NCI-H2227 (cell line): ENCODE data around the gene MSL3B.

Source experiments
- DNase-seq: peaks from one replicate; lab custom pipeline; 2025; ENCODE audit not compliant: unreplicated experiment; lab: John Stamatoyannopoulos, UW

Gene MSL3B

DNA sequence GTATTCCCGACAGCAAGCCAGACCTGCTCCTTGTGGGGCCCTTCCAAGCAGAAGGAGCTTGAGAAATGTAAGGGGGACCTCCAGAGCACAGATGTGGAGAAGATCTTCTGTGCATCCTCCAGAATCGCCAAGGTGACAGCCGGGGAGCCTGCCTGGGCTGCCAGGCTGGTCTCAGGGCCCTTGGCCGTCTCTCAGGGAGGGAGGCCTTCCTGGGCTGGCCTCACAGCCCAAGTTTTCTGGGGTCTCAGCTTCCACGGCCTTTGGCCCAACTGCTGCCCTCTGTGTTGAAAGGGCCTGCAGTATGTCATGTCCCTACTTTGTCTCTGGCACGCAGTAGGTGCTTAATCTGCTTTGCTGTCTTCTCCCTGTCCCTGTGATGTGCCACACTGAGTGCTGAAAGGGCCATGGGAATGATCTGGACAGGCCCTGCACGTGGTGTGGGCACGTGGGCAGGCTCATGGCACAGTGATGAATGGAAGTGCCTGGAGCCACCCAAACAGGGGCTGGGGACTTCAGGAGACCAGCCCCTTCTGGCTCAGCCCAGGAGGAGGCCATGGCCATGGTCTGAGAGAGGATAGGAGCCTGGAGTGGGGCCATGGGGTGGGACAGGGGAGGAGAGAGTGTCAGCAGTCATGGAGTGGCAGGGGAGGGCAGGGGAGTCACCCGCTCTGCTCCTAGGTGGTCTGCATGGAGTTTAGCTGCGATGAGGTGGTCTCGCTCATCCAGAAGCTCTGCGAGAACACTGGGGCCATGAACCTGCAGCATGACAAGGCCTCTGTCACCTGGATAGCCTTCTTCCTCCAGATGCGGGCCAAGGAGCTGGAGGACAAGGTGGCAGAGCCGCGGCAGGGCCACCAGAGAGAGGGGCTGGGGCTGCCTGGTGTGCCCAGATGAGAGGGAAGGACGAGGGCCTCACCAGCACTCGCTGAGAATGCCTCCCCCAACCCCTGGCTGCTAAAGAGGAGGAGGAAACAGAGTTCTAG, 49.3 kb downstream of the MSL3B start:
- no peak for DNase-seq

DNA sequence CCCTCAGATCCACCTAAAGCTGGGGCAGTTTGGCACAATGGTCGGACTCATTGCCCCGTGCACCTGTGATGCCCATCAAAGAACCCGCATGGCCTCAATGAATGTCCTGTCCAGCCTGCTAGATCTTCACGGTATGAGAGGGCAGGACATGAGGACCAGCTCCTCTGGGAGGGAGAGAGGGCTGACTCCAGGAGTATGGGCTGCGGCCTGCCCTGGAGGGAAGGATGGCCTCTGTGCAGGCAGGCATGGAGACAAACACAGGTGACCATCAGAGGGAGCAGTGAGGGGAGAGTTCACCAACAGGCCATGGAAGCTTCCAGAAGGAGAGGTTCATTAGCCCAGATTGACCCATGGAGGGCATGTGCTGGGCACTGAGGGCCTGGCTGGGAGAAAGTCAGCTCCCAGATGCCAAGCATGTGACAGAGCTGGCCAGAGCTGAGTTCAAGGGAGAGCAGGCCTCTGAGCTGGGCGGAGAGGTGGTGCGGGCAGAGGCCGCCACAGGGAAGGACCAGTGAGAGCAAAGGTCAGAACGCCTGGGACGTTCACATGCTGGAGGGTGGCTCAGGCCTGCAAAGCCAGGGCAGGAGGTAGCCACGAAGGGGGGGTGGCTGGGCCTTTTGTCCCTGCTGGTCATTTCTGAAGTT, 50.1 kb downstream of the MSL3B start:
- no peak for DNase-seq

DNA sequence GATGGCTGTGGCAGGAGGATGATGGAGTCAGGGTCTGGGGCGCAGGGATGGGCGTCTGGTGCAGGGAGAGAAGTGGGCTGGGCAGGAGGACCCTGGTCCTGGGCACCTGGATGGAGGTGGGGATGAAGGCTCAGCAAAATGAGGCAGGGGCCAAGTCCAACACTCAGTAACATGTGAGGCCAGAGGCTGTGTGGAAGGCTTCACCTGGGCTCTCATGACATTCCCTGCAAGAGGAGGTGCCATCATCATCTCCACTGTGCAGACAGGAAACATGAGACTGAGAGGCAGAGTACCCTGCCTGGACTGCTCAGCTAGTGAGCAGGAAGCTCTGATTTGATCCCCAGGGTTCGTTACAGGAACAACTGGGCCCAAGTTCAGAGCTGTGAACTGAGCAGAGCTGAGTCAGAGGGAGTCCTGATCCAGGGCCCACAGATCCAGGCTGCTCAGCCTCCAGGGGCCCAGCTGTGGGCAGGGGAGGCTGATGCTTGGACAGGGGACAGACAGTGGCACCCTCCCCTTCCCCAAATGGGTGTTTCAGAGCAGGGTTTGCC, 50.8 kb downstream of the MSL3B start:
- DNase-seq, result no peak

DNA sequence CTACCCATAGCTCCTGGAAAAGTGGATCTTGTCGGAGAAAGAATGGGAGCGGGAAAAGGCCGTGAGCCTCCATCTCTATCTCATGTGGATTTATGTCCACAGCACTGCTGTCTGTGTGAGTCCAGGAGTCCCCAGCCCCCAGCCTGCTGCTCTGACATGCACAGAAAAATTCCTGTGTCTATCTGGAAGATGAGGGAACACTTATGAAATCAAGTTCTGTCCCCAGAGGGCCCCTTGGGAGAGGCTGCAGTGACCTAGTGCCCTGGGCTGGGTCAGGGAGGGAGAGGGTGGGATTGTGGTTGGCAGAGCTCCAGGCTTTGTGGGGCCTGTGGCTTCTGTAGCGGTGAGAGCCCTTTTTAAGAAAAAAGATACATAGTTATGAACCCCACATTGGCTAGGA, 51.4 kb downstream of the MSL3B start:
- no peak for DNase-seq

DNA sequence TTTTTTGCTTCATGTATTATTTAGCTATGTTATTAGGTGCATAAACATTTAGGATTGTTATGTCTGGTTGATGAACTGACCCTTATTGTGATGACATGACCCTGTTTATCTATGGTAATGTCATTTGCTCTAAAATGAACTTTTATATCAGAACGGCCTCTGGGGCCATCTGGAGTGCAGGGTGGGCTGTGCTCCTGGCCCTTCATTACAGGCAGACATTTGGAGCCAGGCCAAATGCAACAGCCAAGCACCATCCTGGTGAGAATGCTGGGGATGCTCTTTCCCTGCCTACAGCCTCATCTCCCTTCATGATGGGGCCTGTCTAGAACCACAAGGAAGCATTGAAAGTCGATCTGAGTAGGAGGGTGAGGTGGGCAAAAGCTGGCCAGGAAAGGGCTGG, 51.9 kb downstream of the MSL3B start:
- no peak for DNase-seq

DNA sequence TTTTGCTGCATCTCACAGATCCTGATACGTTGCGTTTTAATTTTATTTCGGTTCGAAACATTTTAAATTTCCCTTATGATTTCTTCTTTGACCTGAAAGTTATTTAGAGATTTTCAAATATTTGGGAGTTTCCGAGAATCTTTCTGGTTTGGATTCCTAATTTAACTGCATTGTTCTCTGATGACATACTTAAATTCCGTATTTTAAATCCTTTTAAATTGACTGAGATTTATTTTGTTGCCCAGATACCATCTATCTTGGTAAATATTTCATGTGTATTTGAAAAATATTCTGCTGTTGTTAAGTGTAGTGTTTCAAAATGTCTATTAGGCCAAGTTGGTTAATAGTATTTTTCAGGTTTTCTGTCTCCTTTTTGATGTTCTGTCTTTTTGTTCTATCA, 52.3 kb downstream of the MSL3B start:
- DNase-seq, result no peak
